K562 (cell line): Measurements from ENCODE around the gene DLGAP3. TPM values are rescaled to one million over a fixed set of nuclear protein-coding genes. Genes with fewer than 3 reads are reported as not detected.
A peak's percentile ranks its signal among the peaks of the same experiment; 100 is the strongest.

Experiments
- ETV6 ChIP-seq, 3 experiments: fragments of 150-350 bp in 1 of 3; sonication (generic) in 1 of 3; formaldehyde crosslinking in 1 of 3; IDR thresholded peaks; 2 replicates each; pipeline versions ENCODE4 v1.6.1 to v1.8.0; 2014 to 2022; ENCODE audit warnings: borderline replicate concordance in 2 of 3, low read depth in 2 of 3, antibody characterized with exemption in 1 of 3, low read length in 1 of 3, mild to moderate bottlenecking in 1 of 3, missing genetic modification reagents in 1 of 3
- JUND ChIP-seq, 2 experiments: IDR thresholded peaks; 2 replicates in 1 of 2; 3 replicates in 1 of 2; pipeline ENCODE4 v1.6.1; 2011; ENCODE audit warnings: borderline replicate concordance in 2 of 2, low read depth in 2 of 2, low read length in 2 of 2, improper control_type of control experiment in 1 of 2, missing biosample characterization in 1 of 2, missing genetic modification characterization in 1 of 2, missing genetic modification reagents in 1 of 2
- MGA ChIP-seq: fragments of 450-650 bp; IDR thresholded peaks from 2 replicates; pipeline ENCODE4 v1.6.1; 2016; ENCODE audit warnings: mild to moderate bottlenecking, moderate library complexity
- NCOR1 ChIP-seq: fragments of 450-650 bp; IDR thresholded peaks from 2 replicates; pipeline ENCODE4 v1.6.1; 2016; ENCODE audit warnings: mild to moderate bottlenecking, moderate library complexity
- POLR3G ChIP-seq: IDR thresholded peaks from 2 replicates; pipeline ENCODE4 v1.6.1; 2011; ENCODE audit not compliant: insufficient read length, insufficient replicate concordance; ENCODE audit errors: extremely low read depth
- RBM22 ChIP-seq: fragments of 200-400 bp; formaldehyde crosslinking; IDR thresholded peaks from 2 replicates; pipeline ENCODE4 v1.6.1; 2018; ENCODE audit warnings: low read length, low read depth; ENCODE audit not compliant: poor library complexity, severe bottlenecking
- SMAD3 ChIP-seq: fragments of 450-650 bp; formaldehyde crosslinking; conservative IDR thresholded peaks from 2 replicates; pipeline ENCODE4 v1.4.0; 2020; ENCODE audit warnings: mild to moderate bottlenecking
- TEAD2 ChIP-seq: fragments of 450-650 bp; IDR thresholded peaks from 2 replicates; pipeline ENCODE4 v1.6.1; 2016; ENCODE audit warnings: missing genetic modification characterization, control low read depth, missing compliant biosample characterization
- TSC22D4 ChIP-seq: fragments of 450-650 bp; IDR thresholded peaks from 2 replicates; pipeline ENCODE4 v1.6.1; 2016; ENCODE audit warnings: missing genetic modification characterization, missing biosample characterization, control low read depth
- WHSC1 ChIP-seq: IDR thresholded peaks from one replicate; pipeline ENCODE4 v1.6.1; 2012; ENCODE audit warnings: low read length, control low read depth, inconsistent platforms
- ZNF224 ChIP-seq: sonication (generic); formaldehyde crosslinking; IDR thresholded peaks from 2 replicates; pipeline ENCODE4 v1.8.0; 2022; ENCODE audit warnings: mild to moderate bottlenecking, missing genetic modification reagents
- polyA plus RNA-seq, 8 experiments: library from polyadenylated mRNA; depleted of rRNA in 4 of 8; stranded (reverse) in 5 of 8; unstranded in 3 of 8; fragments of >200 nt; fragmentation: Nextera tagmentation in 2 of 8; fragmentation: Illumina TruSeq in 1 of 8; extraction: Ambion mirVana in 2 of 8; extraction: Trizol in 1 of 8; gene quantifications; 2 replicates each; pipeline versions ENCODE4 v1.2.1 to v1.2.3, GENCODE V29; 2011 to 2014; ENCODE audit warnings: inconsistent platforms in 1 of 8, missing spikeins in 1 of 8
- total RNA-seq, 7 experiments: library from RNA; depleted of rRNA in 6 of 7; stranded (reverse); fragments of >200 nt in 6 of 7; fragmentation: Illumina TruSeq in 2 of 7; extraction: Trizol in 2 of 7; gene quantifications; 2 replicates each; pipeline versions ENCODE4 v1.2.1 to v1.2.3, GENCODE V29; 2011 to 2021; ENCODE audit warnings: low replicate concordance in 1 of 7
- TF ChIP-seq, protein P1 (sequence below), 2 experiments: fragments of 450-650 bp in 1 of 2; IDR thresholded peaks; 2 replicates each; pipeline ENCODE4 v1.6.1; 2011 to 2017; ENCODE audit warnings: low read depth in 2 of 2, antibody characterized with exemption in 1 of 2, borderline replicate concordance in 1 of 2, low read length in 1 of 2, mild to moderate bottlenecking in 1 of 2, mixed read lengths in 1 of 2; ENCODE audit not compliant: control insufficient read depth in 1 of 2

The DLGAP3 gene
- total and polyA plus RNA-seq, 9 of the 15 experiments (the other 6 are each of a cell fraction or from before 2014, with no cell fraction given) = 0.01 to 0.16 (median 0.07) TPM; not detected in 6

- TF ChIP-seq MGA (no peak), POLR3G (no peak), TEAD2 (tag) (no peak), TSC22D4 (tag) (no peak), ETV6 (IDR thresholded peaks at IDR 0.05; ENCODE audit: borderline replicate concordance in 1 of 2, low read depth in 2 of 2, low read length in 1 of 2) (no peak), ETV6 (CRISPR knock-in tag; IDR thresholded peaks at IDR 0.05; ENCODE audit: borderline replicate concordance) (no peak), WHSC1 (no peak), ZNF224 (CRISPR knock-in tag) (no peak), JUND (IDR thresholded peaks at IDR 0.05; ENCODE audit: borderline replicate concordance, low read depth, low read length) (peak; percentile 87), JUND (tag; IDR thresholded peaks at IDR 0.05; ENCODE audit: borderline replicate concordance, low read depth, low read length) (peak; percentile 72; the same call in 1 of the 3 replicates), SMAD3 (CRISPR knock-in tag) (0 out of 2 replicates have a peak, but pooled peaks have one; percentile 32), RBM22 (no peak), NCOR1 (no peak)
- TF ChIP-seq, protein P1, sequence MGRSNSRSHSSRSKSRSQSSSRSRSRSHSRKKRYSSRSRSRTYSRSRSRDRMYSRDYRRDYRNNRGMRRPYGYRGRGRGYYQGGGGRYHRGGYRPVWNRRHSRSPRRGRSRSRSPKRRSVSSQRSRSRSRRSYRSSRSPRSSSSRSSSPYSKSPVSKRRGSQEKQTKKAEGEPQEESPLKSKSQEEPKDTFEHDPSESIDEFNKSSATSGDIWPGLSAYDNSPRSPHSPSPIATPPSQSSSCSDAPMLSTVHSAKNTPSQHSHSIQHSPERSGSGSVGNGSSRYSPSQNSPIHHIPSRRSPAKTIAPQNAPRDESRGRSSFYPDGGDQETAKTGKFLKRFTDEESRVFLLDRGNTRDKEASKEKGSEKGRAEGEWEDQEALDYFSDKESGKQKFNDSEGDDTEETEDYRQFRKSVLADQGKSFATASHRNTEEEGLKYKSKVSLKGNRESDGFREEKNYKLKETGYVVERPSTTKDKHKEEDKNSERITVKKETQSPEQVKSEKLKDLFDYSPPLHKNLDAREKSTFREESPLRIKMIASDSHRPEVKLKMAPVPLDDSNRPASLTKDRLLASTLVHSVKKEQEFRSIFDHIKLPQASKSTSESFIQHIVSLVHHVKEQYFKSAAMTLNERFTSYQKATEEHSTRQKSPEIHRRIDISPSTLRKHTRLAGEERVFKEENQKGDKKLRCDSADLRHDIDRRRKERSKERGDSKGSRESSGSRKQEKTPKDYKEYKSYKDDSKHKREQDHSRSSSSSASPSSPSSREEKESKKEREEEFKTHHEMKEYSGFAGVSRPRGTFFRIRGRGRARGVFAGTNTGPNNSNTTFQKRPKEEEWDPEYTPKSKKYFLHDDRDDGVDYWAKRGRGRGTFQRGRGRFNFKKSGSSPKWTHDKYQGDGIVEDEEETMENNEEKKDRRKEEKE (IDR thresholded peaks at IDR 0.05; ENCODE audit: borderline replicate concordance in 1 of 2, control insufficient read depth in 1 of 2, low read depth in 2 of 2, low read length in 1 of 2) = no peak
Measured at GRCh38 chr1:34852677-34853217, 76.7 kb downstream of the DLGAP3 start (continued).
